Right lobe of liver (tissue), 4 donors: ENCODE results near the gene MRPL39.

Source experiments
- POLR2A ChIP-seq: fragments of 450-650 bp; IDR thresholded peaks from one replicate; pipeline ENCODE4 v1.6.1; 2017; ENCODE audit warnings: antibody characterized with exemption, mild to moderate bottlenecking
- TF ChIP-seq, protein P1 (sequence below), 4 donors: fragments of 200-600 bp in 3 of 4; fragments of 450-650 bp in 1 of 4; IDR thresholded peaks; one replicate each; pipeline versions ENCODE4 v1.5.1 to v1.8.0; 2016 to 2022; ENCODE audit warnings: antibody characterized with exemption in 4 of 4, mild to moderate bottlenecking in 2 of 4
- donor health status: DM: no; HTN: no; CAD: no.
- donor health status: DM: no; HTN: no; CAD: no.
- donor health status: DM: no; HTN: yes; CAD: no.

- TF ChIP-seq, protein P1, sequence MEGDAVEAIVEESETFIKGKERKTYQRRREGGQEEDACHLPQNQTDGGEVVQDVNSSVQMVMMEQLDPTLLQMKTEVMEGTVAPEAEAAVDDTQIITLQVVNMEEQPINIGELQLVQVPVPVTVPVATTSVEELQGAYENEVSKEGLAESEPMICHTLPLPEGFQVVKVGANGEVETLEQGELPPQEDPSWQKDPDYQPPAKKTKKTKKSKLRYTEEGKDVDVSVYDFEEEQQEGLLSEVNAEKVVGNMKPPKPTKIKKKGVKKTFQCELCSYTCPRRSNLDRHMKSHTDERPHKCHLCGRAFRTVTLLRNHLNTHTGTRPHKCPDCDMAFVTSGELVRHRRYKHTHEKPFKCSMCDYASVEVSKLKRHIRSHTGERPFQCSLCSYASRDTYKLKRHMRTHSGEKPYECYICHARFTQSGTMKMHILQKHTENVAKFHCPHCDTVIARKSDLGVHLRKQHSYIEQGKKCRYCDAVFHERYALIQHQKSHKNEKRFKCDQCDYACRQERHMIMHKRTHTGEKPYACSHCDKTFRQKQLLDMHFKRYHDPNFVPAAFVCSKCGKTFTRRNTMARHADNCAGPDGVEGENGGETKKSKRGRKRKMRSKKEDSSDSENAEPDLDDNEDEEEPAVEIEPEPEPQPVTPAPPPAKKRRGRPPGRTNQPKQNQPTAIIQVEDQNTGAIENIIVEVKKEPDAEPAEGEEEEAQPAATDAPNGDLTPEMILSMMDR (IDR thresholded peaks at IDR 0.05) = no peak
- TF ChIP-seq POLR2A = no peak
These were observed 40.6 kb downstream of the MRPL39 start for GRCh38 chr21:25566645-25567044.
